IMR-90 (cell line): ENCODE results near the gene DOK3. TPM values are rescaled to one million over a fixed set of nuclear protein-coding genes. Genes with fewer than 3 reads are reported as not detected.

Experiments used
- ATAC-seq: fragments of 200-7000 bp; cut with Tn5 transposase; 2 replicates; pipeline ENCODE4 v1.9.1; 2020; ENCODE audit warnings: low read depth, mild to moderate bottlenecking, moderate library complexity
- BruUV-seq: library from RNA; stranded (reverse); fragments of 400-500 nt; replicated peaks from 2 replicates; lab custom pipeline; 2021; lab: Mats Ljungman, UMichigan
- CTCF ChIA-PET: fragments of 300-600 bp; formaldehyde crosslinking; extraction: SDS; loops from one replicate; lab custom pipeline; 2021; ENCODE audit warnings: antibody characterized with exemption; lab: Yijun Ruan, JAX
- POLR2A ChIA-PET: fragments of 300-600 bp; sonication (Branson Sonifier 250); formaldehyde crosslinking; loops from one replicate; lab custom pipeline; 2022; ENCODE audit warnings: antibody characterized with exemption; ENCODE audit not compliant: unreplicated experiment; lab: Charles Lee
- DNase-seq: peaks from one replicate; pipeline ENCODE4 v3.0.0; 2013
- H2AFZ ChIP-seq: replicated peaks from 2 replicates; pipeline ENCODE3; 2013; ENCODE audit warnings: low read length, mild to moderate bottlenecking; ENCODE audit not compliant: poor library complexity
- H2AK5ac ChIP-seq: 2 replicates; pipeline ENCODE4 v1.6.1; 2013; ENCODE audit warnings: low read depth, low read length, inconsistent platforms
- H2AK9ac ChIP-seq: replicated peaks from 2 replicates; pipeline ENCODE3; 2013; ENCODE audit warnings: mild to moderate bottlenecking, low read depth, low read length, moderate library complexity; ENCODE audit not compliant: poor library complexity
- H2BK120ac ChIP-seq: 2 replicates; pipeline ENCODE4 v1.6.1; 2013; ENCODE audit warnings: low read depth, low read length, inconsistent platforms
- H2BK15ac ChIP-seq: 3 replicates; pipeline ENCODE4 v1.6.1; 2013; ENCODE audit warnings: low read depth, low read length, inconsistent platforms
- H2BK20ac ChIP-seq: 2 replicates; pipeline ENCODE4 v1.6.1; 2013; ENCODE audit warnings: low read depth, mild to moderate bottlenecking, inconsistent platforms, low read length, moderate library complexity
- H2BK5ac ChIP-seq: 2 replicates; pipeline ENCODE4 v1.6.1; 2013; ENCODE audit warnings: mild to moderate bottlenecking, low read depth, low read length, inconsistent platforms; ENCODE audit not compliant: poor library complexity, severe bottlenecking
- H3K14ac ChIP-seq: replicated peaks from 2 replicates; pipeline ENCODE4 v1.6.1; 2013; ENCODE audit warnings: low read depth, low read length, inconsistent platforms
- H3K18ac ChIP-seq: 2 replicates; pipeline ENCODE4 v1.6.1; 2013; ENCODE audit warnings: low read depth, low read length, control low read depth
- H3K23ac ChIP-seq: 2 replicates; pipeline ENCODE4 v1.6.1; 2013; ENCODE audit warnings: low read depth, low read length, inconsistent platforms
- H3K27ac ChIP-seq: 2 replicates; pipeline ENCODE4 v1.5.1; 2013; ENCODE audit warnings: mild to moderate bottlenecking, control low read depth, low read length; ENCODE audit not compliant: insufficient read depth
- H3K27me3 ChIP-seq: 2 replicates; pipeline ENCODE4 v1.6.1; 2013; ENCODE audit warnings: low read length; ENCODE audit not compliant: control insufficient read depth, insufficient read depth
- H3K36me3 ChIP-seq: 2 replicates; pipeline ENCODE4 v1.6.1; 2013; ENCODE audit warnings: low read length, mixed read lengths; ENCODE audit not compliant: control insufficient read depth, insufficient read depth
- H3K4ac ChIP-seq: 2 replicates; pipeline ENCODE4 v1.6.1; 2013; ENCODE audit warnings: low read depth, low read length, inconsistent platforms
- H3K4me1 ChIP-seq: 2 replicates; pipeline ENCODE4 v1.6.1; 2013; ENCODE audit warnings: low read length, mixed read lengths; ENCODE audit not compliant: control insufficient read depth, insufficient read depth
- H3K4me2 ChIP-seq: 2 replicates; pipeline ENCODE4 v1.6.1; 2013; ENCODE audit warnings: low read depth, mild to moderate bottlenecking, control low read depth, low read length, moderate library complexity
- H3K4me3 ChIP-seq: 2 replicates; pipeline ENCODE4 v1.5.1; 2013; ENCODE audit warnings: low read depth, mild to moderate bottlenecking, control low read depth, low read length, moderate library complexity; ENCODE audit not compliant: insufficient read depth
- H3K56ac ChIP-seq: 2 replicates; pipeline ENCODE4 v1.6.1; 2013; ENCODE audit warnings: low read length, inconsistent platforms; ENCODE audit not compliant: insufficient read depth; ENCODE audit errors: extremely low read depth
- H3K79me1 ChIP-seq, 2 experiments: 2 replicates each; pipeline ENCODE4 v1.6.1; 2013; ENCODE audit warnings: low read length in 2 of 2, inconsistent platforms in 1 of 2, low read depth in 1 of 2
- H3K9ac ChIP-seq: 2 replicates; pipeline ENCODE4 v1.6.1; 2013; ENCODE audit warnings: low read depth, low read length, control low read depth
- H3K9me1 ChIP-seq: 2 replicates; pipeline ENCODE4 v1.6.1; 2013; ENCODE audit warnings: low read length, inconsistent platforms; ENCODE audit not compliant: insufficient read depth
- H3K9me3 ChIP-seq: 2 replicates; pipeline ENCODE4 v1.6.1; 2013; ENCODE audit warnings: low read length; ENCODE audit not compliant: control insufficient read depth, insufficient read depth
- H4K20me1 ChIP-seq: 2 replicates; pipeline ENCODE4 v1.6.1; 2013; ENCODE audit warnings: low read length, inconsistent platforms; ENCODE audit not compliant: insufficient read depth
- H4K5ac ChIP-seq: 2 replicates; pipeline ENCODE4 v1.6.1; 2013; ENCODE audit warnings: mild to moderate bottlenecking, low read depth, low read length, control low read depth
- H4K8ac ChIP-seq, 2 experiments: 2 replicates each; pipeline ENCODE4 v1.6.1; 2013; ENCODE audit warnings: low read depth in 2 of 2, low read length in 2 of 2, control low read depth in 1 of 2, inconsistent platforms in 1 of 2
- H4K91ac ChIP-seq: 2 replicates; pipeline ENCODE4 v1.6.1; 2013; ENCODE audit warnings: low read depth, low read length, inconsistent platforms; ENCODE audit not compliant: insufficient read depth
- CTCF ChIP-seq: conservative IDR thresholded peaks from 2 replicates; pipeline ENCODE4 v1.5.1; 2012; ENCODE audit warnings: mild to moderate bottlenecking, low read depth, low read length, improper control_type of control experiment
- RAD21 ChIP-seq: IDR thresholded peaks from 2 replicates; pipeline ENCODE4 v1.6.1; 2012; ENCODE audit warnings: low read length, improper control_type of control experiment
- SMC3 ChIP-seq: fragments of 150-350 bp; IDR thresholded peaks from 2 replicates; pipeline ENCODE4 v1.6.1; 2016; ENCODE audit warnings: low read depth, mild to moderate bottlenecking, antibody characterized with exemption, low read length, moderate library complexity
- WGBS, 2 experiments: methylation state at CpG; one replicate each; pipeline versions ENCODE4 v1.1.5 to v1.1.7; 2013; ENCODE audit warnings: missing lambda C conversion rate in 2 of 2; ENCODE audit not compliant: insufficient read length in 1 of 2; ENCODE audit errors: extremely low coverage in 2 of 2; 5-methylcytosine and 5-hydroxymethylcytosine counted together
- dilution Hi-C: fragments of 300-500 bp; cut with HindIII; formaldehyde crosslinking; loops from one replicate; pipeline ENCODE4 v1.14.3; 2018; ENCODE audit warnings: low sequenced_read_pairs; ENCODE audit not compliant: unreplicated experiment
- in situ Hi-C: fragments of 300-500 bp; cut with MboI; formaldehyde crosslinking; loops from 3 replicates; pipeline ENCODE4 v1.14.3; 2019; ENCODE audit warnings: low sequenced_read_pairs, inconsistent platforms, mixed read lengths
- intact Hi-C: fragments of 100-400 bp; cut with micrococcal nuclease; formaldehyde crosslinking; loops from 2 replicates; pipeline ENCODE4 v1.10.0; 2022
- polyA plus RNA-seq, 3 experiments: library from polyadenylated mRNA; depleted of rRNA; stranded (reverse); fragments of >200 nt; gene quantifications; 2 replicates each; pipeline ENCODE4 v1.2.3, GENCODE V29; 2012; ENCODE audit warnings: low replicate concordance in 1 of 3
- total RNA-seq: library from RNA; depleted of rRNA; stranded (reverse); fragments of >200 nt; gene quantifications from 2 replicates; pipeline ENCODE4 v1.2.3, GENCODE V29; 2012

The DOK3 gene
- total and polyA plus RNA-seq, 2 of the 4 experiments (the other 2 are of a cell fraction), result 0.54 to 3.9 TPM

GRCh38 chr5:177520916-177521513 lies 11.4 kb upstream of the DOK3 start:
- WGBS, 2 experiments, result no CpG with 5 or more reads among the region's 2 CpGs
- H2BK120ac ChIP-seq, result no peak overlapping the region

More at GRCh38 chr5:177520916-177521513, 11.4 kb upstream of the DOK3 start:
- Histone ChIP-seq H2AFZ (peak overlapping the region; percentile 66), H3K23ac (no peak overlapping the region), H3K79me1 (peaks cover 22 to 50% of the 10 kb centered on the region in 2 experiments), H2BK20ac (no peak overlapping the region), H4K5ac (no peak overlapping the region), H3K9me1 (peaks cover 4% of the 10 kb centered on the region; the same call in 1 of the 2 replicates), H2AK5ac (no peak overlapping the region), H2AK9ac (no peak overlapping the region), H3K18ac (no peak overlapping the region), H3K14ac (no peak overlapping the region), H2BK5ac (no peak overlapping the region), H3K4ac (no peak overlapping the region), H3K56ac (no peak overlapping the region), H4K8ac (no peak overlapping the region), H3K4me2 (no peak overlapping the region), H3K4me1 (peaks cover 1% of the 10 kb centered on the region), H4K20me1 (0 out of 2 replicates have a peak, but pooled peaks cover 5% of the 10 kb centered on the region), H3K36me3 (peaks cover 59% of the 10 kb centered on the region), H3K27ac (no peak overlapping the region), H3K9ac (no peak overlapping the region), H3K27me3 (no peaks in the 10 kb centered on the region), H4K91ac (no peak overlapping the region), H3K4me3 (no peak overlapping the region), H3K9me3 (no peaks in the 10 kb centered on the region), H2BK15ac (no peak overlapping the region)
- no TSS peak for BruUV-seq
- 0 out of 2 replicates have a peak, but pooled peaks have one; percentile 13 for TF ChIP-seq RAD21
- TF ChIP-seq SMC3, result no peak
- 0 out of 2 replicates have a peak, but pooled peaks have one; percentile 14 for TF ChIP-seq CTCF
- DNase-seq (no peak), ATAC-seq (no peak)
- ChIA-PET CTCF (interaction anchor here (0.6 kb wide), 1 partner anchor 14 kb away, joined by 3 read pairs; no protein-coding TSS in a partner anchor), POLR2A (no interaction called here)
- in situ Hi-C loops, result no loop called here
- dilution Hi-C loops, result no loop called here
- intact Hi-C loops, result no loop called here
